A673 (cell line): ENCODE data around the gene CREB3L1. TPM values are rescaled to one million over a fixed set of nuclear protein-coding genes. Genes with fewer than 3 reads are reported as not detected.
"Not testable (repeated sequence)": the region's sequence is repeated elsewhere in the genome, so short reads cannot be mapped to it uniquely, and the experiment has no call there.

Experiments used
- BruUV-seq: library from RNA; stranded (reverse); fragments of 400-500 nt; replicated peaks from 2 replicates; lab custom pipeline; 2021; lab: Mats Ljungman, UMichigan
- CTCF ChIA-PET: fragments of 300-600 bp; sonication (Branson Sonifier 250); formaldehyde crosslinking; loops from one replicate; lab custom pipeline; 2022; ENCODE audit warnings: antibody characterized with exemption; lab: Charles Lee
- POLR2A ChIA-PET: fragments of 300-600 bp; sonication (Branson Sonifier 250); formaldehyde crosslinking; loops from one replicate; lab custom pipeline; 2022; ENCODE audit warnings: antibody characterized with exemption; ENCODE audit not compliant: low non-redundant PET; lab: Charles Lee
- DNase-seq: peaks from one replicate; pipeline ENCODE4 v3.0.0-alpha.2; 2015; ENCODE audit warnings: low spot score
- H3K27ac ChIP-seq: fragments of 200-600 bp; sonication (generic); 2 replicates; pipeline ENCODE4 v1.5.1; 2016; ENCODE audit warnings: mixed run types, low read depth, mild to moderate bottlenecking, mixed read lengths, antibody characterized with exemption, low read length; ENCODE audit not compliant: poor library complexity, severe bottlenecking
- H3K27me3 ChIP-seq: fragments of 200-600 bp; sonication (generic); replicated peaks from 2 replicates; pipeline ENCODE4 v1.6.1; 2017; ENCODE audit warnings: mixed run types, low read depth, mild to moderate bottlenecking, mixed read lengths, antibody characterized with exemption, low read length; ENCODE audit not compliant: insufficient read depth, poor library complexity
- H3K36me3 ChIP-seq: fragments of 200-600 bp; sonication (generic); 2 replicates; pipeline ENCODE4 v1.6.1; 2016; ENCODE audit warnings: mixed run types, mild to moderate bottlenecking, mixed read lengths, antibody characterized with exemption, low read length; ENCODE audit not compliant: insufficient read depth, poor library complexity, severe bottlenecking
- H3K4me1 ChIP-seq: fragments of 200-600 bp; sonication (generic); 2 replicates; pipeline ENCODE4 v1.6.1; 2017; ENCODE audit warnings: mixed run types, mild to moderate bottlenecking, mixed read lengths, antibody characterized with exemption, low read length; ENCODE audit not compliant: insufficient read depth, poor library complexity, severe bottlenecking
- H3K4me3 ChIP-seq: fragments of 200-600 bp; sonication (generic); 2 replicates; pipeline ENCODE4 v1.5.1; 2016; ENCODE audit warnings: low read depth, mixed run types, mild to moderate bottlenecking, mixed read lengths, low read length; ENCODE audit not compliant: poor library complexity, severe bottlenecking
- H3K9me3 ChIP-seq: fragments of 200-600 bp; sonication (generic); 2 replicates; pipeline ENCODE4 v1.6.1; 2016; ENCODE audit warnings: mixed run types, low read depth, mild to moderate bottlenecking, mixed read lengths, antibody characterized with exemption, low read length; ENCODE audit not compliant: poor library complexity, severe bottlenecking
- CTCF ChIP-seq: fragments of 300-800, 200-600 bp; sonication (generic); conservative IDR thresholded peaks from 2 replicates; pipeline ENCODE4 v1.5.1; 2017; ENCODE audit warnings: low read depth, mild to moderate bottlenecking, antibody characterized with exemption, low read length, moderate library complexity, mixed read lengths
- EZH2 ChIP-seq: fragments of 200-600 bp; sonication (generic); IDR thresholded peaks from 2 replicates; pipeline ENCODE4 v1.6.1; 2017; ENCODE audit warnings: borderline replicate concordance, low read depth, mild to moderate bottlenecking, mixed read lengths, antibody characterized with exemption, low read length; ENCODE audit not compliant: poor library complexity, severe bottlenecking
- intact Hi-C: fragments of 100-400 bp; cut with micrococcal nuclease; formaldehyde crosslinking; loops from one replicate; pipeline ENCODE4 v1.10.0; 2022; ENCODE audit not compliant: unreplicated experiment
- total RNA-seq: library from RNA; stranded (reverse); gene quantifications from 2 replicates; pipeline ENCODE4 v1.2.3, GENCODE V29; 2021

Gene CREB3L1
- total RNA-seq, 1 experiment from 2014 or later = 3.5 TPM

GRCh38 chr11:46300270-46300669 is 22.8 kb downstream of the CREB3L1 start:
- BruUV-seq = no TSS peak
- peaks cover 14% of the 10 kb centered on the region for H3K4me1 ChIP-seq
- DNase-seq = no peak

GRCh38 chr11:46302866-46303265 is 25.4 kb downstream of the CREB3L1 start:
- Histone ChIP-seq H3K9me3 (no peaks in the 10 kb centered on the region), H3K27me3 (no peaks in the 10 kb centered on the region), H3K27ac (peak overlapping the region; percentile 1), H3K4me1 (no peaks in the 10 kb centered on the region), H3K4me3 (no peak overlapping the region), H3K36me3 (no peaks in the 10 kb centered on the region)
- TF ChIP-seq EZH2 = no peak
- no peak for TF ChIP-seq CTCF
- BruUV-seq = no TSS peak
- CTCF ChIA-PET = interaction anchor here (1.4 kb wide), 1 partner anchor 12 kb away, joined by 3 read pairs; no protein-coding TSS in a partner anchor
- no peak for DNase-seq
- intact Hi-C loops = no loop called here
- POLR2A ChIA-PET = no interaction called here

More at GRCh38 chr11:46300270-46300669, 22.8 kb downstream of the CREB3L1 start:
- Histone ChIP-seq H3K27me3 (no peaks in the 10 kb centered on the region), H3K4me3 (no peak overlapping the region), H3K9me3 (no peaks in the 10 kb centered on the region), H3K27ac (no peak overlapping the region), H3K36me3 (no peaks in the 10 kb centered on the region)
- CTCF ChIA-PET = interaction anchor here (0.7 to 1.7 kb wide), 4 partner anchors 9 to 382 kb away, joined by 4 to 5 read pairs (median 4); no protein-coding TSS in a partner anchor
- intact Hi-C loops = no loop called here
- TF ChIP-seq EZH2 = no peak
- no peak for TF ChIP-seq CTCF
- POLR2A ChIA-PET = interaction anchor here (0.6 to 0.7 kb wide), 2 partner anchors 10 to 21 kb away, joined by 3 to 5 read pairs; no protein-coding TSS in a partner anchor

DNA sequence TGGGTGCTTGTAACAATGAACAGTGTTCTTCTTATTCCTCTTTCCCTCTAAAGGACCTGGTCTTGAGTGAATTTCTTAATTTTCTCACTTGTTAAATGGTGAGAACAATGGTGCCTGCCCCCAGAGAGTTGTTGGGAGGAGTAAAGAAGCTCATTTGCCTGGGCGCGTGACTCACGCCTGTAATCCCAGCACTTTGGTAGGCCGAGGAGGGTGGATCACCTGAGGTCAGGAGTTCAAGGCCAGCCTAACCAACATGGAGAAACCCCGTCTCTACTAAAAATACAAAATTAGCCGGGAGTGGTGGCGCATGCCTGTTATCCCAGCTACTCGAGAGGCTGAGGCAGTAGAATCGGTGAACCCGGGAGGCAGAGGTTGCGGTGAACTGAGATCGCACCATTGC is 26.6 kb downstream of the CREB3L1 start:
- H3K9me3 ChIP-seq, DNase-seq, BruUV-seq, H3K4me3 ChIP-seq, H3K27ac ChIP-seq, H3K36me3 ChIP-seq, intact Hi-C loops, H3K4me1 ChIP-seq, H3K27me3 ChIP-seq: not testable (repeated sequence)
- ChIA-PET CTCF (interaction anchor here (1.8 kb wide), 1 partner anchor 65 kb away, joined by 5 read pairs; no protein-coding TSS in a partner anchor), POLR2A (interaction anchor here (0.6 to 0.8 kb wide), 2 partner anchors 60 to 61 kb away, joined by 3 to 7 read pairs; no protein-coding TSS in a partner anchor)
